Gastroesophageal sphincter (tissue), 3 donors: Measurements from ENCODE around the gene SLC39A11.

Experiments used
- CTCF ChIP-seq, 4 experiments: fragments of 200-600 bp in 2 of 4; fragments of 450-650 bp in 2 of 4; sonication (generic) in 1 of 4; IDR thresholded peaks; one replicate each; pipeline ENCODE4 v1.5.1; 2017 to 2019; ENCODE audit warnings: antibody characterized with exemption in 4 of 4, mild to moderate bottlenecking in 2 of 4, moderate library complexity in 2 of 4
- EP300 ChIP-seq: sonication (generic); formaldehyde crosslinking; IDR thresholded peaks from one replicate; pipeline ENCODE4 v1.6.1; 2017; ENCODE audit warnings: antibody characterized with exemption, mild to moderate bottlenecking
- POLR2A ChIP-seq, 2 donors: fragments of 450-650 bp; IDR thresholded peaks; one replicate each; pipeline ENCODE4 v1.6.1; 2017; ENCODE audit warnings: antibody characterized with exemption in 2 of 2, mild to moderate bottlenecking in 2 of 2, moderate library complexity in 1 of 2

- TF ChIP-seq CTCF (IDR thresholded peaks at IDR 0.05) (no peak), POLR2A (IDR thresholded peaks at IDR 0.05) (no peak), EP300 (no peak)
Observed at GRCh38 chr17:72967977-72968585, 124.4 kb downstream of the SLC39A11 start.
